HUDEP-2 (cell line): ENCODE results near the gene REPS2.
A peak's percentile ranks its signal among the peaks of the same experiment; 100 is the strongest.

Experiments used
- DNase-seq, 76 experiments: peaks; one replicate each; lab custom pipeline; 2025; ENCODE audit not compliant: unreplicated experiment in 76 of 76; lab: John Stamatoyannopoulos, UW

REPS2 gene

GRCh38 chrX:16997313-16997712 is 50.9 kb downstream of the REPS2 start:
- no peak for DNase-seq

- no peak for DNase-seq
Observed at GRCh38 chrX:16999275-16999674, 52.8 kb downstream of the REPS2 start.

- DNase-seq = no peak
Observed at GRCh38 chrX:17000751-17001150, 54.3 kb downstream of the REPS2 start.

GRCh38 chrX:17005712-17006368 is 59.4 kb downstream of the REPS2 start:
- DNase-seq = no peak

GRCh38 chrX:17007134-17007768 is 60.8 kb downstream of the REPS2 start:
- peak in 27 of 76 experiments; percentile 0 to 32 (median 4) for DNase-seq

- DNase-seq = no peak
Observed at GRCh38 chrX:17009856-17010625, 63.6 kb downstream of the REPS2 start.

DNA sequence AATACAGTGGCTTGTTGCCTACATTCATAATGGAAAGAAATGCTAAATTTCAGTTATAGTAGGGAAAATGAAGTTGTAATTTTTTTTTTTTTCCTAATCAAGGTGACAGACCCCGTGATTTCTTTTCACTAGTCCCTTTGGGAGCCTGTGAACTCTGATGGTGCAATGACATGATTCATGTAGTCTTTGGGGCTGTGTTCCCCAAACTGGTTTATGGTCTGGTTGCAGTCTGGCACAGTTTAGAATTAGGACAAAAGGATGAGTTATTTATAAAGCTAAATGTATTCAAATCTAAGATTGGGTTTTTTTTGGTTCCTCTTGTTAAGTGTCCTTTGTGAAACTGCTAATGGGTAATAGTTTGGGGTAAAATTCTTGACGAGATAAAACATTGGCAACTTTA is 66.0 kb downstream of the REPS2 start:
- no peak for DNase-seq

GRCh38 chrX:17014216-17014615 is 67.8 kb downstream of the REPS2 start:
- no peak for DNase-seq

DNA sequence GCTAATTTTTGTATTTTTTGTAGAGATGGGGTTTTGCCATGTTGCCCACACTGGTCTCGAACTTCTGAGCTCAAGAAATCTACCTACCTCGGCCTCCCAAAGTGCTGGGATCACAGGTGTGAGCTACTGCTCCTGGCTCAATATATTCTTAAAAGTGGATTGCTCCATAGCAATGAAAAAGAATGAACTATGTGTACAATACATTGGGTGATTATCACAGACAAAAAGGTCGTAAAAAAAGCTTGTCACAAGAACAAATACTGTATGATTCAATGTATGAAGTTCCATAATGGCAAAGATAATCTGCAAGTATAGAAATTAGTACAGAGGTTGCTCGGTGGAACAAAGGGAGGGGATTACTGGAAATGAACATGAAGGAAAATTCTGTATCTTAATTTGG is 70.7 kb downstream of the REPS2 start:
- no peak for DNase-seq

DNA sequence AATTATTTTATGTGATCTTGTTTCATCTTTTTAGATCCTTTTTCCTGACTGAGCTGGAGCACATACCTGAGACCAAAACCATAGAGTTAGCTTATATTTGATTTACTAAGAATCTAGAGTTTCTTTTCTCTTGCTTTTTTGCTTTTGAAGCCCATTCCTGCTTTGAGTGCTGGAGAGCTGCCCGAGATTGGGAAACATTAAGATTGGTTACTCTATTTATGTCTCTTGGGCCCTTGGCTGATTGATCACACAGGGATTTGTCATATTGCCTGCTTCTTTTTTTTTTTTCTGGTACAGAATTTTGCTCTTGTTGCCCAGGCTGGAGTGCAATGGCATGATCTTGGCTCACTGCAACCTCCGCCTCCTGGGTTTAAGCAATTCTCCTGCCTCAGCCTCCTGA is 73.9 kb downstream of the REPS2 start:
- no peak for DNase-seq

DNA sequence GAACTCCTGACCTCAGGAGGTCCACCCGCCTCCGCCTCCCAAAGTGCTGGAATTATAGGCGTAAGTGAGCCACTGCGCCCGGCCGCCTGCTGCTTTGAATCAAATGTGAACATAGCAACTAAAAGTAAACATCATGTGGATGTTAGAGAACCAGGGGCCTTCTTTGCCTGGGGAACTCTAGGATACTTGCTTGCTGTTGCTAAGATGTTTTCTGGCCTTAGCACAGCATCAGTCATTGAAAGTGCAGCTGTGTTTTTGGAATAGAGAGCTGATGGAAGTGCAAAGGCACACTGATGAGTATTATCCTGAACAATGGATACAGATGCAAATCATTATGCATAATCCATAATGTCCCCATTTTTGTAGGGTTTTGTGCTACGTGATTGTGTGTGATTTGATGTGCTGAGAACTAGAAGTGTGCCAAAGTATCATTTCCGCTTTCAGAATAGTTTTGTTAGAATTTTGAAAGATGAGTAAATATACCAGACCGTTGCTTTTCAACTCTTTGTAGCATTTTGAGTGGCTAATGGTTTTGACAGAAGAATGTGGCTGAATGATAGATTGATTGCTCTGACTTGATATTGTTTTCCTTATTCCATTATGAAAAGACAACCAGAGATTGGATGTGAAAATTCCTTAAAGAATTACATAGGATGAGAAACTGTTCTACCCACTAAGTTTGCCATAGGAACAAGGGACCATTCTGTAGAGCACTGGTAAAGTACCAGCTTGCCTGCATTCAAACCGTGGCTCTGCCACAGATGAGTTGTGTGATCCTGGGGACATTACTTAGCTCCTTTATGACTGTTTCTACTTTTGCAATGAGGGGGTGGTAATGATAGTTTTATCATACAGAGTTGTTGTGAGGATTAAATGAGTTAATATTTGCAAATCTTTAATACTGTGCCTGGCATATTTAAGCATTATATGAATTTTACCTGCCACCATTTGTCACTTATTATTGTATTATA is 74.7 kb downstream of the REPS2 start:
- DNase-seq = no peak

DNA sequence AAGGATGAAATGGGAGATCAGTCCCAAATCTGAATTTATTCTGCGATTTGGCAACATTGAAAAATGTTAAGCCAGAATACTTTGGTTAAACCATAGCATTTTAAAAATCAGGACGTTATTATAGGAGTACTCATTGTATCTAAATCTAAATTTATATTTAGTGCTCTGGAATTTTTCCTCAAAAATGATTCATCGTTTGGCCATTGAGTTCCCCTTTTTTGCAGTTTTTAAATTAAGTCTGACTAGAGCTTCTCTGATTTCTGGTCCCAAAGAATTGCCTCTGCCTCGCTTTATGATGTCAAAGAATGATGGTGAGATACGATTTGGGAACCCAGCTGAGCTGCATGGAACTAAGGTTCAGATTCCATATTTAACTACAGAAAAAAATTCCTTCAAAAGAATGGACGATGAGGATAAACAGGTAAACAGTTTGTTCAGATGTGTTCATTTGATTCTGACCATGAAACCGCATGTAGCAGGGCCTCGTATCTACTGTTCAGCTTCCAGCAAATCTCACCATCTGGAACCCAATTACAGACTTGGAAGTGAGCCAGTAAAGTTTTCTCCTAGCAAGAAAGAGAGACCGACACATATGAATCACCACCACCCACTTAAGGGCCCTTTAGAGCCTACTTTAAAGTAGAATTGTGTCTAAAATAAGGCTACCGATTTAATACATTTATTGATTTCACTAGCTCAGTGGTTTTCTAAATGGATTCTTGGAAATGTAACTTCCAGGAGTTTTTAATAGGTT is 75.6 kb downstream of the REPS2 start:
- peak in 4 of 76 experiments; percentile 1 to 14 (median 4) for DNase-seq

DNA sequence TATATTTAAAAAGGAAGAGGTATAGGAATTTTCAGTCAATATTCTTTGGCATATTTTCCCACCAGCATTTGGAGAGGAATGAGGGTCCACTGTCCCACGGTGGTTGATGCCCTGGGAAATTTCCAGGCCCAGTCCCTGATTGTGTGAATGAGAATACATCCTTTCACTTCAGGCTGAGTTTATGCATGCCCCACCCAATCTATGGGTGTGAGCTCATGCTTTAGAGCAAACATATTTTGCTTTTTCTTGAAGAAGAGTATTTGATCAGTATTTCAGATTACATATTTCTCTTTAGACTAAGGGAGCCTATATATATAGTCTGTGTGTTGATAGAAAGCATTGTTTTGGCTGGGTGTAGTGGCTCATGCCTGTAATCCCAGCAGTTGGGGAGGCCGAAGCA is 77.2 kb downstream of the REPS2 start:
- DNase-seq = no peak

- no peak for DNase-seq
Observed at GRCh38 chrX:17024886-17025285, 78.4 kb downstream of the REPS2 start.

DNA sequence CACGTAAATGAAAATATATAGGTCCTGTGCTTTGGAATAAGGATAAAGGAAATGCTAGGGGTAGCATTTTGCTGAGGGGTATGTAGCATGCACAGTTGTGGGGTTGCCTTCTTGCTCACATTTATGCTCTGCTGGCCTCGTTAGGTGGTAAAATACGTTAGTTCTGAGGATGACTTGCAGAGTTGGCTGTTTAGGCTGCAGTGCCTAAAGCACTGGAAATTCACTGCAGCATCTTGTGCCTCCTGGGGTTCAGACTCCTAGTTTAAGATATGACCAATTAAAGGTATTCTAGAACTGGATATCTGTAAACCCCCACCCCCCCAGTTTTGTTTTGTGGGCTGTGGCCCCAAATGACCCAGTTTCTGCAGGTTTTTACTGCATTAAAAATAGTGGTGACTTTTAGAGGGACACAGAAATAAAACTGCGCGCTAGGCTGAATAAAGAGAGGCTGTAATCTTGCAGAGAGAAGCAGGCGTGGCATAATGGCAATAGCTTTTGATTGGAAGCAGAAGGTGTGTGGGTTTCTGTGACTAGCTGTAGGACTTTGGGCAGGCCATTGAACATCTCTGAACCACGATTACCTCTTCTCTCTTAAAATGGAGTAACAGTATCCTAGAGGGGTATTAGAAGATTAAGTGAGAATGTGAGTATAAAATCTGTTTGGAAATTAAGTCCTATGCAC is 79.3 kb downstream of the REPS2 start:
- DNase-seq = no peak

- DNase-seq = no peak
Observed at GRCh38 chrX:17027931-17028330, 81.5 kb downstream of the REPS2 start.

DNA sequence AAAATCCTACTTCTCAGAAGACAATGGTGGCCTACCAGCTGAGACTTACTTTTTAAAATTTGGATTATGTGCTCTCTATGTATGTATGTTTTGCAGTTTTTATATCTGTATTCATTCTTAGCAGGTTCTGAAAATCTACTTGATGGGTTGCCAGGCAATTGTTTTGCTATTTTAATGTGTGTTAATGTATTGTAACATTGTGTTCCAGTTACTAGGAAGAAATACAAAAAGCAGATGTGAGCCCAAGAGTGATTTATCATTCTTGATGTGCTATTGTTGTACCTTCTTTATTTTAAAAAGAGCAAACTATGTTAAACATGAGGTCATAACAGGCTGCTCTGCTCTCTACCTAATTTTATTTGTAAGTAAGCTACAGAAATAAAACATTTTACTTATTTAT is 81.9 kb downstream of the REPS2 start:
- no peak for DNase-seq

DNA sequence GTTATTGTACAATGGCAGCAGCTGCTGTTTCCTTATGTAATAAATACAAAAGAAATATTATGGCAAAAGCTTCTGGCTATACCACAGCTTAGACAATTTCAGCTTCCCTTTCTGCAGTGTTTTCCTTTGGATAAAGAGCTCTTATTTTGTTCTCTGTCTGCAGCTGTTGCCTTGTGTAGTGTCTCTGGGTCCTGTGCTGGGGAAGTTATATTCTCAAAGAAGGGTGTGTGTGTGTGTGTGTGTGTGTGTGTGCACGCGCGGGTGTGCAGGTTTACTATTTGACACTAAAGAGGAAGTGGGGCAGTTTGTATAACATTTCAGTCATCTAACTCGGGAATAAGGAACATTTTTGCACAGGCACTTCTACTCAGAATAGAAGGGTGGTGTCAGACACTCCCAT is 83.6 kb downstream of the REPS2 start:
- DNase-seq = no peak

- no peak for DNase-seq
Observed at GRCh38 chrX:17030580-17031270, 84.3 kb downstream of the REPS2 start.
